Neuronal stem cell (in vitro differentiated cells): ENCODE results near the gene CACNA1C.
A peak's percentile ranks its signal among the peaks of the same experiment; 100 is the strongest.

Experiments used
- DNase-seq: peaks from one replicate; pipeline ENCODE4 v3.0.0-alpha.2; 2013; ENCODE audit warnings: low spot score
- H2AFZ ChIP-seq: one replicate; pipeline ENCODE4 v1.6.1; 2013; ENCODE audit warnings: mild to moderate bottlenecking, low read length, inconsistent platforms
- H2AK5ac ChIP-seq: 2 replicates; pipeline ENCODE4 v1.6.1; 2013; ENCODE audit warnings: low read depth, mild to moderate bottlenecking, inconsistent platforms, low read length, moderate library complexity, mixed read lengths
- H2BK120ac ChIP-seq: 2 replicates; pipeline ENCODE4 v1.6.1; 2013; ENCODE audit warnings: low read depth, mild to moderate bottlenecking, inconsistent platforms, low read length, moderate library complexity, mixed read lengths
- H2BK12ac ChIP-seq: one replicate; pipeline ENCODE4 v1.6.1; 2013; ENCODE audit warnings: low read length, inconsistent platforms
- H2BK15ac ChIP-seq: 2 replicates; pipeline ENCODE4 v1.6.1; 2013; ENCODE audit warnings: mild to moderate bottlenecking, low read length, inconsistent platforms, mixed read lengths
- H2BK5ac ChIP-seq: one replicate; pipeline ENCODE4 v1.6.1; 2013; ENCODE audit warnings: inconsistent platforms, mild to moderate bottlenecking, low read length, moderate library complexity
- H3K14ac ChIP-seq: one replicate; pipeline ENCODE4 v1.6.1; 2013; ENCODE audit warnings: low read length, inconsistent platforms
- H3K18ac ChIP-seq: 2 replicates; pipeline ENCODE4 v1.6.1; 2013; ENCODE audit warnings: low read length, inconsistent platforms
- H3K23ac ChIP-seq: 2 replicates; pipeline ENCODE4 v1.6.1; 2013; ENCODE audit warnings: low read depth, mild to moderate bottlenecking, mixed read lengths, low read length, inconsistent platforms; ENCODE audit not compliant: poor library complexity
- H3K27ac ChIP-seq: replicated peaks from 3 replicates; pipeline ENCODE4 v1.5.1; 2013; ENCODE audit warnings: low read length, inconsistent platforms
- H3K27me3 ChIP-seq, 3 experiments: 2 replicates each; pipeline ENCODE4 v1.6.1; 2013; ENCODE audit warnings: low read length in 3 of 3, mild to moderate bottlenecking in 2 of 3, inconsistent platforms in 1 of 3, low read depth in 1 of 3, mixed read lengths in 1 of 3, moderate library complexity in 1 of 3; ENCODE audit not compliant: control insufficient read depth in 3 of 3, insufficient read depth in 3 of 3
- H3K36me3 ChIP-seq, 2 donors: replicated peaks in 1 of 2; 2 replicates each; pipeline ENCODE4 v1.6.1; 2013; ENCODE audit warnings: low read length in 2 of 2; ENCODE audit not compliant: control insufficient read depth in 2 of 2, insufficient read depth in 2 of 2
- H3K4ac ChIP-seq: 2 replicates; pipeline ENCODE4 v1.6.1; 2013; ENCODE audit warnings: inconsistent platforms, mild to moderate bottlenecking, low read length, moderate library complexity
- H3K4me1 ChIP-seq, 2 donors: 1 replicate in 1 of 2; 2 replicates in 1 of 2; pipeline ENCODE4 v1.6.1; 2013; ENCODE audit warnings: low read length in 2 of 2, low read depth in 1 of 2; ENCODE audit not compliant: control insufficient read depth in 2 of 2, insufficient read depth in 1 of 2
- H3K4me2 ChIP-seq: one replicate; pipeline ENCODE4 v1.6.1; 2013; ENCODE audit warnings: mild to moderate bottlenecking, low read length, inconsistent platforms; ENCODE audit not compliant: insufficient read depth, poor library complexity, severe bottlenecking
- H3K4me3 ChIP-seq, 2 donors: 2 replicates each; pipeline ENCODE4 v1.5.1; 2013; ENCODE audit warnings: low read length in 2 of 2, mild to moderate bottlenecking in 2 of 2, inconsistent platforms in 1 of 2, moderate library complexity in 1 of 2
- H3K79me1 ChIP-seq: one replicate; pipeline ENCODE4 v1.6.1; 2013; ENCODE audit warnings: low read depth, mild to moderate bottlenecking, inconsistent platforms, low read length, moderate library complexity
- H3K9ac ChIP-seq: one replicate; pipeline ENCODE4 v1.6.1; 2013; ENCODE audit warnings: mild to moderate bottlenecking, low read depth, low read length, inconsistent platforms; ENCODE audit not compliant: poor library complexity
- H3K9me3 ChIP-seq, 2 donors: replicated peaks in 1 of 2; 2 replicates each; pipeline versions ENCODE3 to v1.6.1; 2013; ENCODE audit warnings: low read length in 2 of 2, mild to moderate bottlenecking in 2 of 2, inconsistent platforms in 1 of 2, low read depth in 1 of 2, mixed read lengths in 1 of 2, moderate library complexity in 1 of 2; ENCODE audit not compliant: control insufficient read depth in 2 of 2, insufficient read depth in 1 of 2
- H4K8ac ChIP-seq: one replicate; pipeline ENCODE4 v1.6.1; 2013; ENCODE audit warnings: low read depth, mild to moderate bottlenecking, inconsistent platforms, low read length, moderate library complexity
- H4K91ac ChIP-seq: one replicate; pipeline ENCODE4 v1.6.1; 2013; ENCODE audit warnings: low read length, low read depth, mild to moderate bottlenecking, inconsistent platforms; ENCODE audit not compliant: poor library complexity
- WGBS, 2 donors: extraction: QIAGEN DNeasy Blood & Tissue Kit; methylation state at CpG; one replicate each; pipeline ENCODE4 v1.1.7; 2013; ENCODE audit warnings: missing lambda C conversion rate in 2 of 2, mixed read lengths in 1 of 2; ENCODE audit not compliant: insufficient read length in 2 of 2, insufficient replicate concordance in 1 of 2; ENCODE audit errors: extremely low coverage in 2 of 2; 5-methylcytosine and 5-hydroxymethylcytosine counted together

CACNA1C gene

DNA sequence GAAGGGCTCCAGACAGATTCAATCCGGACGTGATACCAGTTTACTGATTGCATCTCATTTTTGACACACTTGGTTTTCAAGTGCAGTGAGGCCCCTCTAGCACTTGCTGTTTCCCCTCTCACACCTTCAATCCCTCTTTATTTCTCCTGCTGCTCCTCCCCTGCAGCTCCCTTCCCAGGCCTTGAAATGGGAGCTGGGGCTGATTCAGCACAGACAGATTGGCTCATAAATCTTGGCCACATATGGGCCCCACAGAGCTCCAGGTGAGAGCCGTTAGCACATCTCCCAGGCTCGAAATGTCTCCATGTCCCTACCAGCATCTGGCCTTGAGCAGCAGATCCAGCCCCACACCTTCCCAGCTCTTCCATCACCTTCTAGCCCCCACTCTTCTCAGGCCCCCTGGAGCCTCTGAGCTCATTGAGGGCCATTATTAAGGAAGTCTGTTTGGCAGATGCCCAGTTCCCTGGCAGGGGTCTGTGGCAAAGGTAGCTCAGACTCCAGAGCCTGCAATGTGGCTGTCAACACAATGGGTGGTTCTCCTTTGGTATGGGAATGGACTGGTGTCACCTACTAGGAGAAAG is 521.7 kb downstream of the CACNA1C start:
- Histone ChIP-seq H3K4ac (no peak overlapping the region), H3K27ac (no peak overlapping the region), H2AK5ac (no peak overlapping the region), H3K36me3 (no peaks in the 10 kb centered on the region), H3K23ac (no peak overlapping the region), H3K18ac (peak overlapping the region; percentile 34), H3K9ac (no peak overlapping the region), H3K4me3 (no peak overlapping the region), H3K14ac (no peak overlapping the region), H2BK5ac (no peak overlapping the region), H4K91ac (no peak overlapping the region), H3K9me3 (no peaks in the 10 kb centered on the region), H2AFZ (no peak overlapping the region), H3K79me1 (no peaks in the 10 kb centered on the region), H3K4me1 (no peaks in the 10 kb centered on the region), H3K4me2 (no peak overlapping the region), H3K27me3 (peaks cover 0 to 21% (median 1%) of the 10 kb centered on the region in 3 experiments), H2BK120ac (no peak overlapping the region), H2BK12ac (no peak overlapping the region), H2BK15ac (no peak overlapping the region), H4K8ac (no peak overlapping the region)
- WGBS, 2 donors, result no CpG with 5 or more reads among the region's 4 CpGs
- no peak for DNase-seq

DNA sequence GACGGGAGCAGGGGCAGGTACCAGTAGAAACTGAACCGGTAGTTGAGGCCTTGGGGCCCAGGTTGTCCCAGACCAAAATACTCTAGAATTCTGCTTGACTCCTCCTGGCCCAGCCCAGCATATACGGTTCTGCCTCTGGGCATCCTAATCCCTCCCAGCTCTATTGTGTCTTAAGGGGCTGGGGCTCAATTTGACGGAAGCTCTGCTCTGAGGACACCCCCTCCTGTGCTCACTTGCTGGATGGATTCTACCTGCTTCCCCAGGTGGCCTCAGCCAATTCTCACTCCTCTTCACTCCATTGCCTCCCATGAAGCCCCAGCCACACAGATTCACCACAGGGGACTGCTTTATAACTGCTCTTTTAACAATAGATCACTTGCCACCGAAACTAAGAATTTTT is 522.5 kb downstream of the CACNA1C start:
- Histone ChIP-seq H3K27ac (no peak overlapping the region), H3K27me3 (peaks cover 0 to 17% (median 1%) of the 10 kb centered on the region in 3 experiments), H2BK12ac (no peak overlapping the region), H3K14ac (no peak overlapping the region), H3K18ac (no peak overlapping the region), H3K9me3 (no peaks in the 10 kb centered on the region), H2BK5ac (no peak overlapping the region), H3K4ac (no peak overlapping the region), H4K8ac (no peak overlapping the region), H3K23ac (no peak overlapping the region), H3K4me2 (no peak overlapping the region), H2AFZ (no peak overlapping the region), H3K9ac (no peak overlapping the region), H3K4me3 (no peak overlapping the region), H3K79me1 (no peaks in the 10 kb centered on the region), H2AK5ac (no peak overlapping the region), H3K36me3 (no peaks in the 10 kb centered on the region), H3K4me1 (no peaks in the 10 kb centered on the region), H2BK120ac (no peak overlapping the region), H4K91ac (no peak overlapping the region), H2BK15ac (no peak overlapping the region)
- no CpG with 5 or more reads among the region's 5 CpGs for WGBS, 2 donors
- no peak for DNase-seq

DNA sequence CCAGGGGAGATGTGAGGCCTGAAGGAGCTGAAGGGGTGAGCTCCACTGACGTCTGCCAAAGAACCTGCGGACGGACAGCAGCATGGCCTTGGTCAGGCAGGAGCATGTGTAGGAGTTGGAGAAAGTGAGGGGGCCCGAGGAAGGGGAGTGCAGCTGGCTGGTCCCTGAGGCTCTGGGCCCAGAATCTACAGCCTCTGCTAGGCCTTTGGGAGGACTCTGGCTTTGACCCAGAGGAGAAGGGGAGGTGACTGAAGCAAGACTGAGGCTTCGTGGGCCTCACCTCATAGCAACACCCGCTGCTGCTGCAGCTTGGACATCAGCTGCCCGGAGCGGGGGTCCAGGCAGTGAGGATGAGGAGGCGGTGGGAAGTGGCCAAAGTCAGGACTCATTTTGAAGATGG is 525.4 kb downstream of the CACNA1C start:
- Histone ChIP-seq H3K18ac (no peak overlapping the region), H2BK15ac (no peak overlapping the region), H3K9me3 (no peaks in the 10 kb centered on the region), H2BK5ac (no peak overlapping the region), H2BK120ac (no peak overlapping the region), H3K79me1 (no peaks in the 10 kb centered on the region), H2AFZ (no peak overlapping the region), H3K4me2 (no peak overlapping the region), H2BK12ac (no peak overlapping the region), H4K91ac (peak overlapping the region; percentile 27), H3K27ac (no peak overlapping the region), H3K4me3 (no peak overlapping the region), H3K14ac (no peak overlapping the region), H3K4me1 (peaks cover 0 to under 1% of the 10 kb centered on the region in 2 donors), H3K36me3 (no peaks in the 10 kb centered on the region), H3K27me3 (peaks cover 0 to 20% (median 1%) of the 10 kb centered on the region in 3 experiments), H3K23ac (no peak overlapping the region), H4K8ac (no peak overlapping the region), H2AK5ac (peak overlapping the region; percentile 13), H3K9ac (no peak overlapping the region), H3K4ac (no peak overlapping the region)
- WGBS, 2 donors, result no CpG with 5 or more reads among the region's 9 CpGs
- DNase-seq, result no peak

DNA sequence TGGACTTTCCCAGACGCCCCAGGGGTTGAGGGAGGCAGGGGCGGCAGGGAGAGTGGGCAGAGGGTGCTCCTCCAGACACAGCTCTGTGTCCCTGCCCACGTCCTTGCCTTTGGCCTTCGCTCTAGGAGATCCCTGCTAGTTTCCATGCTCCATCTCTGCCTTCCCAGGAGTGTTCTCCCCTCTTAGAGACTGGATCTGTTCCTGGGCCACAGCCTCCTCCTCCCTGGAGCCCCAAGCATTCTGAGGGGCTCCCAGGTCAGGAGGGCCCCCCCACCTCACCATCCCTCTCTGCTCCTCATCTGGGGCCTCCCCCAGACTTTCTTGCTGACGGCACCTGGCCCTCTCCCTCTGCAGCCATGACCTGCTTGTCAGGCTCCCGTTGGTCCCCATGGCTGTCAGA is 526.0 kb downstream of the CACNA1C start:
- H3K14ac ChIP-seq, result no peak overlapping the region
- H3K27me3 ChIP-seq, result peaks cover 0 to 26% (median 7%) of the 10 kb centered on the region in 3 experiments
- DNase-seq, result no peak
- H3K4ac ChIP-seq, result no peak overlapping the region
- WGBS, 2 donors, result no CpG with 5 or more reads among the region's 6 CpGs
- no peak overlapping the region for H4K8ac ChIP-seq
- H2BK15ac ChIP-seq, result no peak overlapping the region
- no peaks in the 10 kb centered on the region for H3K36me3 ChIP-seq
- H2BK5ac ChIP-seq, result no peak overlapping the region
- H3K4me2 ChIP-seq, result no peak overlapping the region
- H2AFZ ChIP-seq, result no peak overlapping the region
- no peak overlapping the region for H3K23ac ChIP-seq
- no peak overlapping the region for H3K4me3 ChIP-seq
- no peak overlapping the region for H3K18ac ChIP-seq
- no peaks in the 10 kb centered on the region for H3K79me1 ChIP-seq
- H2AK5ac ChIP-seq, result peak overlapping the region; percentile 13
- H3K27ac ChIP-seq, result no peak overlapping the region
- no peak overlapping the region for H3K9ac ChIP-seq
- H2BK12ac ChIP-seq, result no peak overlapping the region
- no peak overlapping the region for H2BK120ac ChIP-seq
- H4K91ac ChIP-seq, result peak overlapping the region; percentile 27
- no peaks in the 10 kb centered on the region for H3K9me3 ChIP-seq
- H3K4me1 ChIP-seq, result peaks cover 0 to 1% of the 10 kb centered on the region in 2 donors
